Measurements from ENCODE around the gene NSFL1C.
"Not testable (repeated sequence)": the region's sequence is repeated elsewhere in the genome, so short reads cannot be mapped to it uniquely, and the experiment has no call there.

Gene NSFL1C

DNA sequence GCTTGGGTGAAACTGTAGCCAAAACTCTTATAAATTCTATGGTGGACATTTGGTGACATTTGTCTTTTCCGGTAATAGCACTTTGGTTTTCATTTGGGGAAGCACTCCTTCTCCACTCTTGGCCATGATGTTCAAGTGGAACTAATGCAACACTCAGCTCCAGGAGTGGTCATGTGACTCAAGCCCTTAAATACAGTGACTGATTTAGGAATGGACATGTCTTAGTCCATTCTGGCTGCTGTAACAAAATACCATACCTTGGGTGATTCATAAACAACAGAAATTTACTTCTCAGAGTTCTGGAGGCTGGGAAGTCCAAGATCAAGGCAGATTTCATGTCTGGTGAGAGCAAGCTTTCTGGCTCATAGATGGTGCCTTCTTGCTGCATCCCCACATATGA is 63.0 kb downstream of the NSFL1C start:
- ChIA-PET POLR2A (ENCODE audit: low non-redundant PET) (no interaction called here), CTCF (no interaction called here)
- TF ChIP-seq, protein P1, sequence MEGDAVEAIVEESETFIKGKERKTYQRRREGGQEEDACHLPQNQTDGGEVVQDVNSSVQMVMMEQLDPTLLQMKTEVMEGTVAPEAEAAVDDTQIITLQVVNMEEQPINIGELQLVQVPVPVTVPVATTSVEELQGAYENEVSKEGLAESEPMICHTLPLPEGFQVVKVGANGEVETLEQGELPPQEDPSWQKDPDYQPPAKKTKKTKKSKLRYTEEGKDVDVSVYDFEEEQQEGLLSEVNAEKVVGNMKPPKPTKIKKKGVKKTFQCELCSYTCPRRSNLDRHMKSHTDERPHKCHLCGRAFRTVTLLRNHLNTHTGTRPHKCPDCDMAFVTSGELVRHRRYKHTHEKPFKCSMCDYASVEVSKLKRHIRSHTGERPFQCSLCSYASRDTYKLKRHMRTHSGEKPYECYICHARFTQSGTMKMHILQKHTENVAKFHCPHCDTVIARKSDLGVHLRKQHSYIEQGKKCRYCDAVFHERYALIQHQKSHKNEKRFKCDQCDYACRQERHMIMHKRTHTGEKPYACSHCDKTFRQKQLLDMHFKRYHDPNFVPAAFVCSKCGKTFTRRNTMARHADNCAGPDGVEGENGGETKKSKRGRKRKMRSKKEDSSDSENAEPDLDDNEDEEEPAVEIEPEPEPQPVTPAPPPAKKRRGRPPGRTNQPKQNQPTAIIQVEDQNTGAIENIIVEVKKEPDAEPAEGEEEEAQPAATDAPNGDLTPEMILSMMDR (conservative IDR thresholded peaks at IDR 0.05; ENCODE audit: low read depth) = no peak
- no peak overlapping the region for H3K27ac ChIP-seq
- no peak for DNase-seq (ENCODE audit: low spot score)

DNA sequence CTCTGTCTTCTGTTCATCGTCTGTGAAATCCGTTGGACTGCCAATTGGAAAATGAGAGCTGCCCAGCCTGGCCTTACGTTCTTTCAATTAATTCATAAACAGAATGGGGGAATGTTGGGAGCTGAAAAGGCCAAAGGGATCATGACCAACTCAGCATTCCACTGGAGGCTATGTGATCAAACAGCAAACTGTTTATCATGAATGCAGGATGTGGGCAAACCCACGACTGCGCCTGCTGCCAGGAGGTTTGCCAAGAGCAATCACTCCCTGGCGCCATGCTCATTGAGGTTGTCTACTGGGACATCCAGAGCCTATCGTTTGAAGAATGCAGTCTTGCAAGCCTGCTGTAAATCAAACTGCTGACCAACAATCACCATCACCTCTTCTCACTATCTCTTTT is 64.5 kb downstream of the NSFL1C start:
- CTCF ChIA-PET = no interaction called here
- no peak for DNase-seq (ENCODE audit: low spot score)
- POLR2A ChIA-PET (ENCODE audit: low non-redundant PET) = no interaction called here
- TF ChIP-seq, protein P1 (conservative IDR thresholded peaks at IDR 0.05; ENCODE audit: low read depth) = no peak
- no peak overlapping the region for H3K27ac ChIP-seq

DNA sequence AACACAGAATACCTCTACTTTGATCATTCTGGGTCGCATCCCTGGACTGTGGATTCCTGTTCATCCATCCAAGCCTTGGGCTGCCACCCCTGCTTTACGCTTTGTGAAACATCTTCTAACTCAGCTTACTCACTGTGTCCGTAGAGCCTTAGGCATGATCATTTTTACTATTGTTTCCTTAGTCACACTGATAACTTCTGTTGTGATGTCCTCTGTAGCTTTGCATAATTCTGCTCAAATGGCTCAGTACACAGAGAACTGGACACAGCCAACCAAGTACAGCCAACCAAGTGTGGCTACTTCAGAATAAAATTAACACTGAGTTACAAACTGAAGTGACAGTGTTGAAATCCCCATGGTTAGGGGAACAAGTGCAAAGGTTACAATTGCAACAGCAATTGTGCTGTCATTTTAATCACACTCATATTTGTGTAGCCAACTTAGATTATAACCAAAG is 65.2 kb downstream of the NSFL1C start:
- ChIA-PET POLR2A (ENCODE audit: low non-redundant PET) (no interaction called here), CTCF (no interaction called here)
- TF ChIP-seq, protein P1 (conservative IDR thresholded peaks at IDR 0.05; ENCODE audit: low read depth) = no peak
- no peak overlapping the region for H3K27ac ChIP-seq
- DNase-seq (ENCODE audit: low spot score) = no peak

DNA sequence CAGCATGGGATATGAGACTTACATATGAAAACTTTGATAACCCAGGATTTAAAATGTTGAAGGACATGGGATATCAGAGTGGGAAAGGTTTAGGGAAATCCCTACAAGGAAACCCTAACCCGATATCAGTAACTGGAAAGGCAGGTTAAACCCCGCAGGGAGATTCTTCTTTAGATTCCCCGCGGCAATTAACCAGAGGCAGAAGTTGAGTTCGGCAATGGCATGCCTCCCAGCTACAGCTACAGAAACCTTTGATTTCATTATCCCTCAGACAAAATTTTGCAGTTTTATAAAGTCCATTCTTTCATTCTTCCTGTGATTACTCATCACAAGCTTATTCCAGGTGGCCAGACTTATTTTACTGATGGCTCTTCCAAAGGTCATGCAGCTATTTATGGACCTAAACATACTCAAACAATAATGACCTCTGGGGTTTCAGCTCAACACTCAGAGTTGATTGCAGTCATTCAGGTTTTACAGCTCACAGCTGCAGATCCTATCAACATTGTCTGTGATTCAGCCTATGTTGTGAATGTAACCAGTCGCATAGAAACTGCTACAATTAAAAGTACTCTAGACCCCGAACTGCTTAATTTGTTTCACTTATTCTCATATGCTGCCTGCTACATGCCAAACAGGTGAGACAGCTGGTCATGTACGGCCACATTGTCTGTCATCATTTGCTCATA is 66.8 kb downstream of the NSFL1C start:
- CTCF ChIA-PET = not testable (repeated sequence)
- POLR2A ChIA-PET (ENCODE audit: low non-redundant PET) = interaction anchor here (0.5 to 1.4 kb wide), 2 partner anchors 8 to 74 kb away, joined by 4 to 5 read pairs; no protein-coding TSS in a partner anchor

DNA sequence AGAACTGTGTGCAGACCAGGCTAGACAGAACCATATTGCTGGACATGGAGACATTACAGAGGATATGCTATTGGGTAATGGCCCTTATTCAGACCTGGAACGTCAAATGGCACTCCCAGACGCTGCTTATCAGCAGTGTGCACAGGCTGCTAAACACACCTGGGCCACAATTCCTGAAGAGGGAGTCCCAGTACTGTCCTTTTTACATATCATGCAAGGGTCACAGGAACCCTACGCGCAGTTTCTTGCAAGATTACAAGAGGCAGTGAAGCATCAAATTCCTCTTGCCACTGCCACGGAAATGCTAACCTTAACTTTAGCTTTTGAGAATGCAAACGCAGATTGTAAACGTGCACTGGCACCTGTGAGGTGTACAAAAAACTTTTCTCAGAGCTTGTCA is 68.5 kb downstream of the NSFL1C start:
- DNase-seq (ENCODE audit: low spot score); H3K27ac ChIP-seq; POLR2A ChIA-PET (ENCODE audit: low non-redundant PET): not testable (repeated sequence)
- CTCF ChIA-PET = interaction anchor here (0.6 kb wide), 1 partner anchor 715 kb away, joined by 3 read pairs; no protein-coding TSS in a partner anchor

More for the DNA sequence above, 66.8 kb downstream of the NSFL1C start:
- DNase-seq (ENCODE audit: low spot score) = peak; percentile 35
- H3K27ac ChIP-seq = not testable (repeated sequence)

DNA sequence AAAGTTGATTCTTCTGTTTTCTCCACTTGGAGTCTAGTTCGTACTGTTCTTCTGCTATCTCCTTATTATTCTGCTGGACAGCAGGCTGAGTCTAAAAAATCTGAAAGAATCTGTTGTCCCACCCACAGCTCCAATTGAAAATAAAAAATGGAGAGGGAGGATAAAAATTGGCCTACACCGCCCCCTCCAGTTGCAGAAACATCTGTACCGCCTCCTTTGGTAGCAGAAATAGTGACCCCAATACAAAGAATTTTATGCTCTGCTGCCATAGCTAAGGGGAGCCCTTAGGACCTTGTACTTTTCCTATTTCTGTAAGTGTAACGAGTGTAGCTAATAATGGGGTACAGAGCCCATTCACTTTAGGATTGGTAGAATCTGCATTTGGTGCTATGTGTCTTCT is 68.9 kb downstream of the NSFL1C start:
- TF ChIP-seq, protein P1 (conservative IDR thresholded peaks at IDR 0.05; ENCODE audit: low read depth) = no peak
- DNase-seq (ENCODE audit: low spot score) = no peak
- ChIA-PET CTCF (interaction anchor here (0.6 kb wide), 1 partner anchor 715 kb away, joined by 3 read pairs; no protein-coding TSS in a partner anchor), POLR2A (ENCODE audit: low non-redundant PET) (no interaction called here)
- H3K27ac ChIP-seq = no peak overlapping the region

DNA sequence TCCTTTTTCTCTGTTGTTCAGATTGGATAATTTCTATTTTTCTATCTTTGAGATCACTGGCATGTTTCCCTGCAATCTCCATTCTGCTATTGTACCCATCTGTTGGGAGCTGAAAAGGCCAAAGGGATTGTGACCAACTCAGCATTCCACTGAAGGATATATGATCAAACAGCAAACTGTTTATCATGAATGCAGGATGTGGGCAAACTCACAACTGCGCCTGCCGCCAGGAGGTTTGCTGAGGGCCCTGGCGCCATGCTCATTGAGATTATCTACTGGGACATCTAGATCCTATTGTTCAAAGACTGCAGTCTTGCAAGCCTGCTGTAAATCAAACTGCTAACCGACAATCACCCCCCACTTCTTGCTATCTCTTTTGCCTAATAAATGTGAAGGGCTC is 69.9 kb downstream of the NSFL1C start:
- POLR2A ChIA-PET (ENCODE audit: low non-redundant PET) = no interaction called here
- no peak overlapping the region for H3K27ac ChIP-seq
- TF ChIP-seq, protein P1 (conservative IDR thresholded peaks at IDR 0.05; ENCODE audit: low read depth) = no peak
- DNase-seq (ENCODE audit: low spot score) = no peak
- CTCF ChIA-PET = no interaction called here
